Endothelial cell of umbilical vein (primary cell): Measurements from ENCODE around the gene CACHD1.

Experiments used
- EZH2 ChIP-seq: IDR thresholded peaks from 2 replicates; pipeline ENCODE4 v1.6.1; 2012; ENCODE audit warnings: borderline replicate concordance, low read depth, mild to moderate bottlenecking, moderate library complexity, low read length, inconsistent platforms; ENCODE audit not compliant: severe bottlenecking
- FOS ChIP-seq: IDR thresholded peaks from 2 replicates; pipeline ENCODE4 v1.6.1; 2011; ENCODE audit warnings: mild to moderate bottlenecking, low read length, moderate library complexity, borderline replicate concordance; ENCODE audit not compliant: insufficient read depth
- GATA2 ChIP-seq: IDR thresholded peaks from 2 replicates; pipeline ENCODE4 v1.7.0; 2011; ENCODE audit warnings: low read depth, mild to moderate bottlenecking, moderate library complexity, mixed read lengths, low read length; ENCODE audit not compliant: insufficient read length, insufficient read depth
- JUN ChIP-seq: IDR thresholded peaks from 2 replicates; pipeline ENCODE4 v1.6.1; 2011; ENCODE audit warnings: borderline replicate concordance, low read depth; ENCODE audit not compliant: insufficient read length, insufficient read depth
- MYC ChIP-seq: IDR thresholded peaks from one replicate; pipeline ENCODE4 v1.6.1; 2011; ENCODE audit warnings: mild to moderate bottlenecking, low read depth, low read length
- POLR2A ChIP-seq: IDR thresholded peaks from 2 replicates; pipeline ENCODE4 v1.6.1; 2012; ENCODE audit warnings: low read depth, mild to moderate bottlenecking, control low read depth, low read length
- POLR2AphosphoS5 ChIP-seq: IDR thresholded peaks from 2 replicates; pipeline ENCODE4 v1.6.1; 2012; ENCODE audit warnings: low read depth, mild to moderate bottlenecking, control low read depth, low read length, moderate library complexity; ENCODE audit not compliant: insufficient read depth
- TF ChIP-seq, protein P1 (sequence below), 2 donors: IDR thresholded peaks; 1 replicate in 1 of 2; 2 replicates in 1 of 2; pipeline ENCODE4 v1.5.1; 2011; ENCODE audit warnings: low read length in 2 of 2, mild to moderate bottlenecking in 2 of 2, moderate library complexity in 2 of 2, control low read depth in 1 of 2, inconsistent platforms in 1 of 2, low read depth in 1 of 2; ENCODE audit not compliant: insufficient read depth in 1 of 2; ENCODE audit errors: extremely low read depth in 1 of 2
- TF ChIP-seq, protein P2 (sequence below): IDR thresholded peaks from 2 replicates; pipeline ENCODE4 v1.6.1; 2011; ENCODE audit not compliant: insufficient read depth, insufficient read length

DNA sequence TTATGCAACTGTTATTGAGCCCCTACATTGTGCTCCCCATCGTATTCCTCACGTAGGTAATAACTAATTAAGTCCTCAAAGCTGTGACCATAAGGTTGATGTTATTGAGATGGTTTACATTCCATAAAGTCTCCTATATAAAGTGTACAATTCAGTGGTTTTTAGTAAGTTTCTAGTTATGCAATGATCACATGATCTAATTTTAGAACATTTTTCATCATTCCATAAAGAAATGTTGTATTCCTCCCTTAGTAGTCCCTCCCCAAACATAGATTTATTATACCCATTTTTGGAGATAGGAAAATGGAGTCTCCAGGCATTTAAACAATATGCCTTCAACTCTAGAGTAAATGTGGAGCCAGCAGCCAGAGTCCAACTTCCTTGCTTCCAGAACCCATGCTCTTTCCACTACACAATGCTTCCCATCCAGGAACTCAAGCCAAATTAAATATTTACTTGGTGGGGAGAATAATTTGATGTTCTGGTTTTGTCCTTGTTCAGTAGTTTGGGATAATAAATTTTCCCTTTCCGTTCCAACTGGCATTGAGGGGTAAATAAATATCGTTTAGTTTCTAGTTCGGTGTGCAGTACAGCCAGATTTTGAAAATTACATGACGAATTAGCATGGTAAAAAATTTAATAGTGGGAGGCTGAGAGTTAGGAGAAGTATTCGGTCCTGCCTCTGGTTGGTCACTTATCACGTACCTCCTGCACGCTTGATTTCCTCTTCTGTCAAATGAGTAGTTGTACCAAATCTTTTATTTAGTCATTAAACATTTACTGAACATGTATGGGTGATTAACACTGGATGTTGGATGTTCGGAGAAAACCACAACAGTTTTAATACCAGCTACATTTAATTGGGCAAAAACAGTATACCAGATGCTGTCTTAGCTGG is 66.3 kb downstream of the CACHD1 start:
- no peak for TF ChIP-seq POLR2AphosphoS5
- TF ChIP-seq, protein P1, sequence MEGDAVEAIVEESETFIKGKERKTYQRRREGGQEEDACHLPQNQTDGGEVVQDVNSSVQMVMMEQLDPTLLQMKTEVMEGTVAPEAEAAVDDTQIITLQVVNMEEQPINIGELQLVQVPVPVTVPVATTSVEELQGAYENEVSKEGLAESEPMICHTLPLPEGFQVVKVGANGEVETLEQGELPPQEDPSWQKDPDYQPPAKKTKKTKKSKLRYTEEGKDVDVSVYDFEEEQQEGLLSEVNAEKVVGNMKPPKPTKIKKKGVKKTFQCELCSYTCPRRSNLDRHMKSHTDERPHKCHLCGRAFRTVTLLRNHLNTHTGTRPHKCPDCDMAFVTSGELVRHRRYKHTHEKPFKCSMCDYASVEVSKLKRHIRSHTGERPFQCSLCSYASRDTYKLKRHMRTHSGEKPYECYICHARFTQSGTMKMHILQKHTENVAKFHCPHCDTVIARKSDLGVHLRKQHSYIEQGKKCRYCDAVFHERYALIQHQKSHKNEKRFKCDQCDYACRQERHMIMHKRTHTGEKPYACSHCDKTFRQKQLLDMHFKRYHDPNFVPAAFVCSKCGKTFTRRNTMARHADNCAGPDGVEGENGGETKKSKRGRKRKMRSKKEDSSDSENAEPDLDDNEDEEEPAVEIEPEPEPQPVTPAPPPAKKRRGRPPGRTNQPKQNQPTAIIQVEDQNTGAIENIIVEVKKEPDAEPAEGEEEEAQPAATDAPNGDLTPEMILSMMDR (IDR thresholded peaks at IDR 0.05; ENCODE audit: extremely low read depth in 1 of 2, insufficient read depth in 1 of 2, low read depth in 1 of 2, low read length in 2 of 2): no peak
- no peak for TF ChIP-seq POLR2A
- TF ChIP-seq, protein P2, sequence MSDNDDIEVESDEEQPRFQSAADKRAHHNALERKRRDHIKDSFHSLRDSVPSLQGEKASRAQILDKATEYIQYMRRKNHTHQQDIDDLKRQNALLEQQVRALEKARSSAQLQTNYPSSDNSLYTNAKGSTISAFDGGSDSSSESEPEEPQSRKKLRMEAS: no peak
- TF ChIP-seq MYC: no peak
- TF ChIP-seq JUN: no peak
- TF ChIP-seq EZH2: no peak
- no peak for TF ChIP-seq FOS
- no peak for TF ChIP-seq GATA2
